Fibroblast of pulmonary artery (primary cell): ENCODE measurements around the gene FHL1.
A peak's percentile ranks its signal among the peaks of the same experiment; 100 is the strongest.

Experiments
- DNase-seq: peaks from one replicate; pipeline ENCODE4 v3.0.0-alpha.2; 2010; ENCODE audit warnings: low read depth
- H3K4me3 ChIP-seq: replicated peaks from 2 replicates; pipeline ENCODE4 v1.5.1; 2011; ENCODE audit warnings: low read depth, mild to moderate bottlenecking, control low read depth, low read length, moderate library complexity
- CTCF ChIP-seq: IDR thresholded peaks from 2 replicates; pipeline ENCODE4 v1.5.1; 2011; ENCODE audit warnings: mild to moderate bottlenecking, control low read depth, low read length, inconsistent platforms; ENCODE audit errors: missing control alignments

The FHL1 gene

GRCh38 chrX:136185401-136186022, 38.2 kb downstream of the FHL1 start:
- DNase-seq, result peak; percentile 56
- no peak for TF ChIP-seq CTCF
- no peak overlapping the region for H3K4me3 ChIP-seq

- no peak for DNase-seq
- no peak overlapping the region for H3K4me3 ChIP-seq
- no peak for TF ChIP-seq CTCF
Observed at GRCh38 chrX:136186023-136186413, 38.7 kb downstream of the FHL1 start.

- no peak for TF ChIP-seq CTCF
- DNase-seq, result no peak
- no peak overlapping the region for H3K4me3 ChIP-seq
Observed at GRCh38 chrX:136189222-136189621, 41.9 kb downstream of the FHL1 start.

GRCh38 chrX:136190038-136190713, 42.8 kb downstream of the FHL1 start:
- no peak for TF ChIP-seq CTCF
- no peak for DNase-seq
- no peak overlapping the region for H3K4me3 ChIP-seq

- DNase-seq, result no peak
- no peak for TF ChIP-seq CTCF
Observed at GRCh38 chrX:136191171-136191570, 43.8 kb downstream of the FHL1 start.

GRCh38 chrX:136192135-136192534, 44.8 kb downstream of the FHL1 start:
- TF ChIP-seq CTCF, result no peak

More at GRCh38 chrX:136191171-136191570, 43.8 kb downstream of the FHL1 start:
- H3K4me3 ChIP-seq, result no peak overlapping the region

GRCh38 chrX:136192839-136193414, 45.6 kb downstream of the FHL1 start:
- no peak for TF ChIP-seq CTCF
- peak; percentile 56 for DNase-seq
- no peak overlapping the region for H3K4me3 ChIP-seq

More at GRCh38 chrX:136192135-136192534, 44.8 kb downstream of the FHL1 start:
- no peak overlapping the region for H3K4me3 ChIP-seq
- DNase-seq, result no peak
